HG03520 (cell line): ENCODE data around the gene RBPJ.

ENCODE experiments used
- ATAC-seq: cut with Tn5 transposase; IDR thresholded peaks from one replicate; pipeline ENCODE4 v1.9.1; 2021; ENCODE audit warnings: mild to moderate bottlenecking, moderate library complexity; ENCODE audit not compliant: unreplicated experiment

The RBPJ gene

DNA sequence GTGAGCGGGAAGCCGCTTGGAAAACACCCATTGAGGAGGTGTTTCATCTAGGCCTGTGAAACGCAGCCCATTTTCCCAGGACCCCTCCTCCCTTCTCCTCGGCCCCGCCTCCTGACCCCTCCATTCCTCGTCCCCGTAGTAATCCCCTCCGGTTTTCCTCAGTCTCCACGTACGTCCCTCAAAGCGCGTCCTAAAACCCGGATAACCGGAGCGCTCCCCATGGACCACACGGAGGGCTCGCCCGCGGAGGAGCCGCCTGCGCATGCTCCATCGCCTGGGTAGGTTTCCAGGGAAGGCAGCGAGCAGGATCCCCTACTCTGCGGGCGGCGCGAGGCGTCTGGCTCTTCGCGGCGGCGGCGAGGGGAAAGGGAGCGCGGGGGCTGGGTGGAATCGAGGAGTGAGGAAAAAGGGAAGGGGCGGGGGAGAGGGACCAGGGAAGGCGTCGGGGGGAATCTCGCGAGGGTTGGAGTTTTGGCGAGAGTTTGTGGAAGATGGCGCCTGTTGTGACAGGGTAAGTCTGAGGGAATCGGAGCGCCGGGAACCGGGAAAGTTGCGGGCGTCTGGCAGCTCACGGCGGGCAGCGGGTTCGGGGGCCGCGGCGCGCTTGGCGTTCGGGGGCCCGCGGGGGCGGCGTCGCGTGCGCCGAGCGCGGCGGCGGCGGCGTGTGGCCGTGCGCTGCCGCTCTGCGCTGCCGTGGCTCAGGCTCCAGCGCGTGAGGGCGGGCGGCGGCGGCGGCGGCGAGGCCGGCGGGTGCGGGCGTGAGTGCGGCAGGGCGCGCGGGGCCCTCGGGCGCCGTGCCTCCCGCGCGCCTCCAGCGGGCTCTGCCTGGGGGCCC is at the start of gene RBPJ:
Gene RBPJ (plus strand): TSS at position 477 of the 835 bp plus-strand sequence. CDS start 15 bp downstream, at position 492.
- peak; percentile 14 for ATAC-seq

DNA sequence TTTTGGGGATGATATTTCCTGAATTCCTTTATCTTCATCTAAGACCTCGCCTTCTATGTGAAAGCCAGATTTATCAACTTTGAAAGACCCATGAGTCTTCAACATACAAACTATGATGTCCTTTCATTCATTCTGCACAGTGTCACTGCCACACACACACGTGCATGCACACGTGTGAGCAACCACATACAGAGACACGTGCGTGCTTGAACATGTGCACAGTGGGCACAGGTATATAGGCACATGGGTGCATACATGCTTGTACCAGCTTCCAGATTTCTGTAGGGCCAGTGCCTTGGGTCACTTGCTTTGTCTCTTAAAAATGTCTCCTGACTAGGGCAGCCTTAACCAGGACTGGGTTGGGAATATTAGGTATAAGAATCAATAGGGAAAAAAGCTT is 49.1 kb upstream of the RBPJ start:
- no peak for ATAC-seq

DNA sequence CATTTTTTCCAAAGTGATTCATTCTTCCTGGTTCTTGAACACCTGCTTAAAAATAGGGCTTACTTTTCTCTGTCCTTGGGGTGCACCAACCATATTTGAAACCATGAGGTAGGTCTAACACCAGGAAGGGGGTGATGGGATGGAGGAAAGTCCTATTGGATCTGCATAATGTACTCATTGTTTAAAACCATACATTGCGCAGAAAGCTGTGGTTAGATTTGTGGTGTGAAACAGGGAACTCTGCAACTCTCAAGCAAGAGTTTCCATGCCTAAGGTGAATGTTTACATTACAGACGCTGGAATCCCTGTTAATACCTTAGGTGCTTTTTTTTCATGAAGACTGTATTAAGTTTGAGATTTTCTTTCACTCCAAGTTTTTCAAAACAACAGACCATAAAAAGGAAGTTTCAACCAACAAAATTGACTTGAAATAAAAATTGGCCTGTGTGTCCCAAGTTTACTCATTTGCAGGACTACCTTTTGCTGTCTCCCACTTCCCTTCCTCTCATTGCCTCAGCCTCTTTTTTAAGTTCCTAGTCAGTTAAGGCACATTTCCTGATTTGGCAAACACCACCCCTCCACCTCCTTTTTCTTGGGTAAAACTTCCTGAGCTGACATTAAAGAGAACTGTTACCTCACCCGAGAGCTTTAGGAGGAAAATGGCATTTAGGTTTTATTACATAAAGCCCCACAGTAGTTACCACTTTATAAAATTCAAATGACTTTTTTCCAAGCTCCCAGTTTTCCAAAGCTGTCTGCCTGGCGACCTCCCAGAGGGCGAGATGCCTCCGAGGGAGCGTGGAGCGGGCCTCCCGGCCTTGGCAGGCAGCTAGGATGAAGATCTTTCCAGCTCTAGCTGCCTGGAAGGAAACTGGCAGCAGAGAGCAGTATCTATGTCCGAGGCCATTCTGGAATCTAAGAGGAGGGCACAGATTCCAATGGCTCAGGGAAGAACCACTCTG is 47.9 kb upstream of the RBPJ start:
- ATAC-seq = no peak

DNA sequence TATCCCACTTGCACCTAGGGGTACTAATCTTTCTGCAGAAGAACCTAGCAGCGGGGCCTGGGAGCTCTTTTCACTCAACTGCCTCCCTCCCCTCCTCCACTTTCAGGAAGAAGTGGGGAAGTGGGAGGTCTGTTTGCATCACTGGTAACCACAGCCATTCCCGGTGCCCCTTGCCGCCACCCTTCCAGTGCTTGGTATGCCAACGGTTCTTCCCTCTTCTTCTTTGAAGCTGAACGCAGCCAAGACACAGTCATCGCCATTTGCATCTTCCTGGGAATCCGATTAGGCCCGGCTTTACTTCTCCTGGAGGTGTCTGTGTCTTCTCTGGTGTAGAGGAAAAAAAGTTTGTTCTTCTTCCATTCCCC is 47.2 kb upstream of the RBPJ start:
- ATAC-seq = no peak

DNA sequence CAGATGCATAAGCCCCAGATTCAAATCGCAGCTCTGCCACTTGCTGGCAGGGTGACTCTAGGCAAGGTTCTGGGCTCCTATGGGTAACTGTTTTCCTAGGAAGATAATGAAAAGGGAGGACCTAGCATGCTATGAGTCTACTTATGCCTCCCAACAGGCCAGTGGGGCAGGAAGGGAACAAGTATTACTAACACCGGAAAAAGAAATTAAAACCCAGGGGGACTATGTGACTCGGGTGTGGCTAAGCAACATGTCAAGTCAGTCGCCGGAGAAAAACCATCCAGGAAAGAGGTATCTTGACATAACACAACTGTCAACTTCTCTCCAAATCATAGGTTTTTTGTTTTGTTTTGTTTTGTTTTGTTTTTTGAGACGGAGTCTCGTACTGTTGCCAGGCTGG is 45.5 kb upstream of the RBPJ start:
- ATAC-seq = no peak

DNA sequence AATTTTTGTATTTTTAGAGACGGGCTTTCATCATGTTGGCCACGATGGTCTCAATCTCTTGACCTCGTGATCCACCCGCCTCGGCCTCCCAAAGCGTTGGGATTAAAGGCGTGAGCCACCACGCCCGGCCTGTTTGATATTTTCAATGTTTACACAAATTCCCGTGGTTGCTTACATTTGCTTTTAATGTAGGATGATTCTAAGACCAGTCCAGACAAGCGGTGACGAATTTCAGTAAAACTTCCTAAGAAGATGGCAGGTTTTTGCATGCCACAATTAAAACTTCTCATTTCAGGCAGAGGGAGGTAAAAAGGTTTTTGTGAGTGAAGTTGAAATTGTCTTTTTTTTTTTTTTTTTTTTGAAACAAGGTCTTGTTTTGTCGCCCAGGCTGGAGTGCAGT is 41.4 kb upstream of the RBPJ start:
- ATAC-seq = no peak

DNA sequence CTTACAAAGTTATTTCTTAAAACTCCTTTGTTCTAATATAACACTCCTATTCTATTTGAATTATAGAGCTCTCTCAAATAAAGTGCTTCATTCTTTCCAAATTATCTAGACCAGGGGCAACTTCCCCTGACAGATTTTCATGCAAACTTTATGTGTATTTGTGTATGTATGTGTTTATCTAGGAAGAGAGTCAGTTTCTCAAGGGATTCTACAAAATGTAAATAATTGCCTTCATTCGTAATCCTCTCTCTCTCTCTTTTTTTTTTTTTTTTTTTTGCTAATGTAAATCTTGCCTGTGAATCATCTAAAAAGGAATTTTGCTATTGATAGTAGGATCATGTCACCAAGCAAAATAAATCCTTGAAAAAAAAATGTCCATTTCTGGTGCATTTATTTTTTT is 38.9 kb upstream of the RBPJ start:
- ATAC-seq = no peak

DNA sequence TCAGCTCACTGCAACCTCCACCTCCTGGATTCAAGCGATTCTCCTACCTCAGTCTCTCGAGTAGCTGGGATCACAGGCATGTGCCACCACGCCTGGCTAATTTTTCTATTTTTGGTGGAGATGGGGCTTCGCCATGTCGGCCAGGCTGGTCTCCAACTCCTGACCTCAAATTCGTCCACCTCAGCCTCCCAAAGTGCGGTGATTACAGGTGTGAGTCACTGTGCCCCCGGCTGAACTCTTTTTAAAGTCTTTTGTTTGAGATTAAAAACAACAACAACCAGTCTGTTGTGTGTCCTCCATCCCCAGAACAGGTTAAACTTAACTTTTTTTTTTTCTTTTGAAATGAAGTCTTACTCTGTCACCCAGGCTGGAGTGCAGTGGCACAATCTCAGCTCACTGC is 36.3 kb upstream of the RBPJ start:
- no peak for ATAC-seq

DNA sequence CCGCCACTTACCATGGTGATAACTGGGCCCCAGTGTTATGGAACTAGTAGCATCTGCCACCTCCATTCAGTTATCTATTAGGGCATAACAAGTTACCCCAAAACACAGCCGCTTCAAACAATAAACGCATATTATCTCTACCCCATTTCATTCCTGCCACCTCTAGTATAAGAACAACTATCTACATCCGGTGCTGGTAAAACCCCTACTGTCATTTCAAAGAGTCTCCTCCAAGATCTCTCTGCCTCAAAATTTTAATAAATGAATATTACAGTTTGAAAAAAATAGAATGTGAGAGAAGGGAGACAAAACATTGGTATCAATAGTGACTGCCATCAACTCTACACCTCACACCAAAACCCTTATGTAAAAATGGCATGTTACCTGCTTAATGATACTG is 35.5 kb upstream of the RBPJ start:
- no peak for ATAC-seq

DNA sequence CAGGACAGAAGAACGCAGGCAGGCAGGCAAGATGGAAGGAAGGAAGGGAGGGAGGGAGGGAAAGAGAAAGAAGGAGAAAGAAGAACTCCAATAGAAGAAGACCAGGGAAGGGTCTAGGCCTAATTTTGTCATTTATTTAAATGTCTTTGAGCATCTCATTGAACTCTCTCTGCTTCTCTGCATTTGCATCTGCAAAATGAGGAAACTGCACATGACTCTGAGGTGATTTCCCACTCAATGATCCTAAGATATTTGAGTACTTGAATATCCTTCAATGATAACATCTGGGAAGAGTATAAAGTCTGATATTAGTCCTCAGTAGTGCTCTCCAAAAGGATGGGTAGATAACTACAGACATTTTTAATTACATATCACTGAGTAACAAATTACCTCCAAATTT is 33.1 kb upstream of the RBPJ start:
- no peak for ATAC-seq

DNA sequence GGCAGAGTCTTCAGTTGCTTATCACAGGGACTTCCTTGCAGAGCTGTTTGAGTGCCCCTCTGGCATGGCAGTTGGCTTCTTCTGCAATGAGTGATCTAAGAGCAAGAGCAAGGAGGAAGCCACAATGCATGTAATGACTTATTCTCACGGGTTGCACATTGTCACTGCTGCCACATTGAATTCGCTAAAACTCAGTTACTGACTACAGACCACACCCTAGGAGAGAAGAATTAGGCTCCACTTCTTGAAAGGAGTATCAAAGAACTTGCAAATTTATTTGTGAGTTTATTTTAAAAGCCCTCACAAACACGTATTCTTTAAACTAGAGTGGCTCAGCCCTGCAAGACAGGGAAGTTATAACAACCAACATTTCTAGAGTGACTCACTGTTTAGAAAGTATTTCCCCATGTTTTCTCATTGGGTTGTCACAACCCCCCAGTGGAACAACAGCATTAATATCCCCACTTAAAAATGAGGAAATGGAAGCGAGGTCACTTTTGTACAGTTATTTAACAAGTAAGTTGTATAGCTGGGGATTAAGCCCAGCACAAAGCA is 32.4 kb upstream of the RBPJ start:
- peak; percentile 74 for ATAC-seq

DNA sequence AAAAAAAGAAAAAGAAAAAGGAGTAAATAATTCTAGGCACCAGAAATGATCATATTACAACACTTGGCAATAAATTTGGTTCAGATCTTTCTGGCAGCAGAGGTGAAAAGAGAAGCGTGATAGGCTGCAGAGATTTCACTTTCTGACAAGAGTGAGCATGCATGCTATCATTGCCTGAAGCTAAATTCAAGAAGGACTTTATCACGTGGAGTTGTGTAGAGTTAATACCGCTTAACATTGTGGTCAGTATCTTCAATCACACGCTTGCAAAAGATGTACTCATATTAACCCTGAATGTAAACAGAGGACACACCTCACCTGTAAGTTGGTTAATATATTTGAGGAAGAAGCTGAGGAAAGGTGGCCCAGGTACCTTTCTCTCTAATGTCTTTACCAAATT is 31.4 kb upstream of the RBPJ start:
- no peak for ATAC-seq

DNA sequence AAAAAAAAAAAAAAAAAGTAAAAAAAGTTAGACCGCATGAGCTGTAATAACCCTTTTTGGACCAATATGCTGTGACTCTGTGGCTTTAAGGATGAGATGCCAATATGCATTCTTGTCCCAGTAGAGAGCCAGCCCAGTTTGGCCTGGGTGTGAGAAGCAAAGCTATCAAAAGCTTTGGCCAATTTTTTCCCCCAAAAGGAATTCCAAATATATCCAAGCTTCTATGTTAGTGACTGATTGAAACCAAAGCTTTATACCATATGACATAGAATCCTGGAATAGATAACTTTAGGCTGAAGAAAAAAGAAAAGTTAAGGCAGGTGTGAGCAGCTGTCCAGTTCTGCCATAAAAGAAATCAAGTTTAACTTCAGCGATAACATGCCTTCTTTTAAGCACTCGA is 30.5 kb upstream of the RBPJ start:
- no peak for ATAC-seq

DNA sequence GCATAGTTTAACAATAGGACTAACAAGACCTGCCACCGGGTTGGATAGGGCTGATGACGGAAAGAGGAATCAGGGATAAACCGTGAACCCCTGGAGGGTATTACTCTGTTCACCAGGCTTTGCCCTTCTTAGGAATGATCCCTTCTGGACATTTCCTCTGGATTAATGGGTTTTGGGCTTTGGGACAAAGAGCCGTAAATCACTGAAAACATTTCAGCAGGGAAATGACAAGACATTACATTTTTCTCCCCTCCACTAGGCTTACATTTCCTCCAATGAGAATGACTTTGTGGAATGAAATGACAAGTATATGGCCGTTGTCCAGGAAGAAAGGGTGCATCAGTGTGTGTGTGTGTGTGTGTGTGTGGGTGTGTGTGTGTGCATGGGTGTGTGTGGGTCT is 25.9 kb upstream of the RBPJ start:
- ATAC-seq = no peak

DNA sequence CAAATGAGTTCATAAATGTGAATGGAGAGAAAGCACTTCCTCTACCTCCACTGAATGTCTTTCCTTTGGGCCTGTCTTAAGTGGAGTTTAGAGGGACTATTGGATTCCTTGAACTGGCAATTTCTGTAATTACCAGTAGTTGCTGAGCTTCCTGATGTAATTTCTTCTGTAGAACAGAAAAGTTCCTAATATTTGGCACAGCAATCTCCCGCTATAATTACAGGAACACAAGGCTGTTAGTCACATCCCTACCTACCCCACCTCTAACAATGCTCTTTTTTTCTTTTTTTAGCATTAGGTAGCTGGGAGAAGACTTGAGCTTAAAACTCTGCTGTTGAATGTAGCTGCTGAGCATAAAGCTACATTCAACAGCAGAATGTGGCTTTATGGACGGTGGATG is 24.8 kb upstream of the RBPJ start:
- ATAC-seq = no peak

DNA sequence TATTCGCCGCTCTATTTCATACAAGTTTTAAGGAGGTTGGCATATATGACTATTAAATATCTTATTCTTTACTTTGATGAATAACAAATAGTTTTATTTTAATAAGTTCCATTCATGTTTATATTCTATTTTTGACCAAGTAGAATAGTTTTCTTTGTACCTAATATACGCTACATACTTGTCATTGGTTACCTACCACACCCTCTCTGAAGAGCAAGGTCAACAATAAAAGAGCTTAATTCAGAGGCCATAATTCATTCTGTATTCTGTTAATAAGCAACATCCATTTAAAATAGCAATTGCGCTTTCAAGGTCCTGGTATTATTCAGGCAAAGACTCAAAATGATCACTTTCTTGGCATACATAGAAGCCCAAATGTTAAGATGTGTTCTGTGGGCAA is 24.3 kb upstream of the RBPJ start:
- no peak for ATAC-seq

DNA sequence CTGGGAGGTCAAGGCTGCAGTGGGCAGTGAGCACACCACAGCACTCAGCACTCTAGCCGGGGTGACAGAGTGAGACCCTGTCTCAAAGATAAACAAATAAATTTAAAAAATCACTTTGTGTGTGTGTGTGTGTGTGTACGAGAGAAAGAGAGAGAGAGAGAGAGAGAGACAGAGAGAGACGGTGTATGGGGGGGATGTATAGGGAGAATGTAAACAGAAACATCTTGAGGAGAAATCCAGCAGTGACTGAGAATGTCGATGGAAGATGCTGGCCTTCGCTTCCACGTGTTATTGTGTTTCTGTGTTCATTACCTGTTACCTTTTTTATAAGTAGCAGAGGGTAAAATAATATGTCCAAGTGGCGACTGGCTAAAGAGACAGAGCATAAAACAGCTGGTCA is 23.6 kb upstream of the RBPJ start:
- ATAC-seq = no peak

DNA sequence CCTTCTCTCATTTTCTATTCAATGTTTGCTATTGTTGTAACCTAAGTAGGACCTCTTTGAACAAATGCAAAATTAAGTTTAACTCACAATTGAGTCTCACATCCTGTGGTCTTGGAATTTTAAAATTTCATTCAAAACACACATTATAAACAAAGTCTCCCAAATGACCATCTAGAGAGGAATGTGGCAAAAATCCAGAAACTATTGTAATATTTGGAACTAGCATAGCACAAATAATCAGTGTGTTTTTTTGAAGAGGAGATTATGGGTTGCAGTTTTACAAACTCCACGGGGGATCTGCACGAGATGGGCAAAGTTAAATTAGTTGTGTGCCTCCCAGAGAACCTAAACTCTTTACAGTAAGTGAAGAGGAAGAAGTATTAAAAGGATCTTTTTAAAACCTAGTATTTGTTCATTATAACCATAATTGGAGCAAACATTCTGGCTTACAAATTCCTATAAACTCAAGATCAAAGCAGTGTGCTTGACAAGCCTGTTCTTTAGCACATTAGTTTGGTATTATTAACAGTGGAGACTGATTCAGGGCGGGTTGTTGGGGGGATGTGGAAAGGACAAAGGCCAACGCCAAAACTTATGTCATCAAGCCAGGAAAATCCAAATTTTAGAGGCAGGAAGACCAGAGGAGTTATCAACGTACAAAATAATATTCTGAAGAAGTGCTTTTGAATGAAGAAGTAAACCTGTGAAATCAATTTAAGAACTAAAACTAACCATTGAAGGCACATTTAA is 22.4 kb upstream of the RBPJ start:
- ATAC-seq = no peak

DNA sequence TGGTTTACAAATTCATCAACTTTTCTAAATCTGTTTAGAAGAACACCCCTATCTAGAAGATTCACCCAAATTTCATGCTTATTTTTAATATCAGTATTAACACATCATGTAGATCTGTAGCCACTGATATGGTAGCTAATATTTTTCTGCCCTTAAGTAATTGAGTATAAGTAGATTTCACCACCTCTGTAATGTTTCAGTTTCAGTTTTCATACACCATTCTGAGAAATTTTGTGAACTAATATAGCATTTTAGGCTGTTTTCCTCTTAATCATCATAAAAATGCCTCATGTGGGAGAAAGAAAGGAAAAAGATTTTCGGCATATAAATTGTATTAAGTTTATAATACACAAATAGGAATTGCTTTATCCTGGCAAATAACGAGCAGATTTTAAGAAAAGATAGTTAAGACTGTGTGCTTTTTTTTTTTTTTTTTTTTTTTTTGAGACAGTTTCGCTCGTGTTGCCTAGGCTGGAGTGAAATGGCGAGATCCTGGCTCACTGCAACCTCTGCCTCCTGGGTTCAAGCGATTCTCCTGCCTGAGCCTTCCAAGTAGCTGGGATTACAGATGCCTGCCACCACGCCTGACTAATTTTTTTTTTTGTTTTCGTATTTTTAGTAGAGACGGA is 21.4 kb upstream of the RBPJ start:
- peak; percentile 80 for ATAC-seq
